Activated B cell treated with CpG ODN at 0.5 μM for 24 hours (primary cell): ENCODE results near the gene ZNF223. TPM values are rescaled to one million over a fixed set of nuclear protein-coding genes. Genes with fewer than 3 reads are reported as not detected.
A peak's percentile ranks its signal among the peaks of the same experiment; 100 is the strongest.

ENCODE experiments used
- ATAC-seq: fragments of 200-7000 bp; cut with Tn5 transposase; one replicate; pipeline ENCODE4 v1.10.0; 2021; ENCODE audit warnings: low read depth, mild to moderate bottlenecking, moderate library complexity
- CTCF ChIA-PET: fragments of 350-600 bp; sonication (Branson Sonifier 250); formaldehyde crosslinking; loops from one replicate; lab custom pipeline; 2021; ENCODE audit warnings: antibody characterized with exemption; lab: Charles Lee
- POLR2A ChIA-PET: fragments of 350-600 bp; sonication (Branson Sonifier 250); formaldehyde crosslinking; loops from one replicate; lab custom pipeline; 2021; ENCODE audit warnings: antibody characterized with exemption; lab: Charles Lee
- DNase-seq: peaks from one replicate; pipeline ENCODE4 v3.0.0; 2022
- H3K27ac Mint-ChIP-seq: one replicate; pipeline ENCODE4 v1.8.0; 2020; ENCODE audit warnings: mixed read lengths
- H3K27me3 Mint-ChIP-seq: one replicate; pipeline ENCODE4 v1.8.0; 2021; ENCODE audit warnings: mixed read lengths
- H3K36me3 Mint-ChIP-seq: one replicate; pipeline ENCODE4 v1.8.0; 2021; ENCODE audit warnings: low read depth, mixed read lengths
- H3K4me1 Mint-ChIP-seq: one replicate; pipeline ENCODE4 v1.8.0; 2021; ENCODE audit warnings: mixed read lengths
- H3K4me3 Mint-ChIP-seq: one replicate; pipeline ENCODE4 v1.8.0; 2020; ENCODE audit warnings: mild to moderate bottlenecking, mixed read lengths
- H3K9me3 Mint-ChIP-seq: one replicate; pipeline ENCODE4 v1.8.0; 2020; ENCODE audit warnings: mixed read lengths
- intact Hi-C: fragments of 100-400 bp; cut with micrococcal nuclease; formaldehyde crosslinking; loops from one replicate; pipeline ENCODE4 v1.15.1; 2024
- total RNA-seq: library from RNA; stranded (reverse); gene quantifications from 2 replicates; pipeline ENCODE4 v1.2.3, GENCODE V29; 2022
- TF ChIP-seq, protein P1 (sequence below): fragments of 200-600 bp; IDR thresholded peaks from one replicate; pipeline ENCODE4 v1.8.0; 2022; ENCODE audit warnings: antibody characterized with exemption, mild to moderate bottlenecking

ZNF223 gene
- total RNA-seq, 1 donor from 2014 or later: 4.5 TPM

DNA sequence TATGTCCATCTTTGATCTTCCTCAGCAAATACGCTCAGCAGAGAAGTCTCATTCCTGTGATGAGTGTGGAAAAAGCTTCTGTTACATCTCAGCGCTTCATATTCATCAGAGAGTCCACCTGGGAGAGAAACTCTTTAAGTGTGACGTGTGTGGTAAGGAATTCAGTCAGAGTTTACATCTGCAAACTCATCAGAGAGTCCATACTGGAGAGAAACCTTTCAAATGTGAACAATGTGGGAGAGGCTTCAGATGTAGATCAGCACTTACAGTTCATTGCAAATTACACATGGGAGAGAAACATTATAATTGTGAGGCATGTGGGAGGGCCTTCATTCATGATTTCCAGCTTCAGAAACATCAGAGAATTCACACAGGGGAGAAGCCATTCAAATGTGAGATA is 14.5 kb downstream of the ZNF223 start:
- DNase-seq (no peak), ATAC-seq (no peak)
- TF ChIP-seq, protein P1, sequence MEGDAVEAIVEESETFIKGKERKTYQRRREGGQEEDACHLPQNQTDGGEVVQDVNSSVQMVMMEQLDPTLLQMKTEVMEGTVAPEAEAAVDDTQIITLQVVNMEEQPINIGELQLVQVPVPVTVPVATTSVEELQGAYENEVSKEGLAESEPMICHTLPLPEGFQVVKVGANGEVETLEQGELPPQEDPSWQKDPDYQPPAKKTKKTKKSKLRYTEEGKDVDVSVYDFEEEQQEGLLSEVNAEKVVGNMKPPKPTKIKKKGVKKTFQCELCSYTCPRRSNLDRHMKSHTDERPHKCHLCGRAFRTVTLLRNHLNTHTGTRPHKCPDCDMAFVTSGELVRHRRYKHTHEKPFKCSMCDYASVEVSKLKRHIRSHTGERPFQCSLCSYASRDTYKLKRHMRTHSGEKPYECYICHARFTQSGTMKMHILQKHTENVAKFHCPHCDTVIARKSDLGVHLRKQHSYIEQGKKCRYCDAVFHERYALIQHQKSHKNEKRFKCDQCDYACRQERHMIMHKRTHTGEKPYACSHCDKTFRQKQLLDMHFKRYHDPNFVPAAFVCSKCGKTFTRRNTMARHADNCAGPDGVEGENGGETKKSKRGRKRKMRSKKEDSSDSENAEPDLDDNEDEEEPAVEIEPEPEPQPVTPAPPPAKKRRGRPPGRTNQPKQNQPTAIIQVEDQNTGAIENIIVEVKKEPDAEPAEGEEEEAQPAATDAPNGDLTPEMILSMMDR: no peak
- Mint-ChIP-seq H3K36me3 (peaks cover 60% of the 10 kb centered on the region), H3K27ac (no peak overlapping the region), H3K4me3 (no peak overlapping the region), H3K27me3 (peaks cover 1% of the 10 kb centered on the region), H3K9me3 (peaks cover 36% of the 10 kb centered on the region), H3K4me1 (peaks cover 4% of the 10 kb centered on the region)
- intact Hi-C loops: no loop called here
- CTCF ChIA-PET: no interaction called here
- POLR2A ChIA-PET: no interaction called here

DNA sequence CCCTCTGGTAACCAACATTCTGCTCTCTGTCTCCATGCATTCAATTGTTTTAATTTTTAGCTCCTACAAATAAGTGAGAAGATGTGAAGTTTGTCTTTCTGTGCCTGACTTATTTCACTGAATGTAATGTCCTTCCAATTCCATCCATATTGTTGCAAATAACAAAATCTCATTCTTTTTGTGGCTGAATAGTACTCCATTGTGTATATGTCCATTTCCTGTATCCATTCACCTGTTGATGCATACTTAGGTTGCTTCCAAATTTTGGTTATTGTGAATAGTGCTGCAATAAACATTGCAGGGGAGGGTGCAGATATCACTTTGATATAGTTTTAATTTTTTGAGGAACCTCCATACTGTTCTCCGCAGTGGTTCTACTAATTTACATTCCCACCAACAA is 17.6 kb downstream of the ZNF223 start:
- H3K4me3 Mint-ChIP-seq: no peak overlapping the region
- peaks cover 43% of the 10 kb centered on the region for H3K36me3 Mint-ChIP-seq
- H3K27me3 Mint-ChIP-seq: peaks cover 1% of the 10 kb centered on the region
- H3K9me3 Mint-ChIP-seq: peaks cover 41% of the 10 kb centered on the region
- ATAC-seq (no peak), DNase-seq (no peak)
- no peak overlapping the region for H3K27ac Mint-ChIP-seq
- POLR2A ChIA-PET: no interaction called here
- TF ChIP-seq, protein P1: no peak
- CTCF ChIA-PET: no interaction called here
- peaks cover 24% of the 10 kb centered on the region for H3K4me1 Mint-ChIP-seq
- intact Hi-C loops: no loop called here

DNA sequence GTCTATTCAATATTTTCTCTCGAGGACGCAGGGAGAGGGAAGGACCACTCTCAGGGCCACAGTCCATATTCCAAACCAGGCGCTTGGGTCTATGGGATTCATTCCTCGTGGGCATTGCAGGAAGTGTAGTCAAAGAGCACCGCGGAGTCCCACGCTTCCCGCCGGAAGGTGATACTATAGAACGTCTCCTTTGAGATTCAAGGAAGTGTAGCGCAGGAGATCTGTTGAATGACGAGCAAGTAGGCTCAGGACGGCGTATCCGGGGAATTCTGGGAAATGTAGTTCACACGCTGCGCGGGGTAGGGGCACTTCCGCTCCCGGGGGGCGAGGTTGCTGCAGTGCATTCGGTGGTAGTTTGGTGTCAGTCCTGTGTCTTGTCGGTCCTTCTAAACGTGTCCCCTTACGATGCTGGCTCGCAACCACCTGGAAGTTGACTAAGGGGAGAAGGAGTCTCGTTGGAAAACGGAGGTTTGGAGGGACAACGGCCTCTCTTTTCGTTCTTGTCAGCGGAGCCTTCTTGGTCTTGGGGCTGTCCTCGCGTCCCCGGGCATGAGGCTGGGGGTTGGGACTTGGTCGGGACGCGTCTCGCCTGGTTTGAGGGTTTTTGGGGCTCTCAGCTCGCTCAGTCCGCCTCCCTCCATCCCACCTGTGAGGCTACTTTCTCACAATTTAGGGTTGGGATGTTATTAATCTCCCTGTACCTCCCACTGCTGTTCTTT is 20.1 kb downstream of the ZNF223 start, which contains the start of gene ZNF284:
ZNF284 (plus strand) TSS at position 336 of the 719 bp plus-strand sequence. CDS start 4,231 bp downstream, outside the sequence.
- H3K9me3 Mint-ChIP-seq: peaks cover 25% of the 10 kb centered on the region
- intact Hi-C loops: loop anchor here (1.0 to 2.0 kb wide), 7 partner anchors 21 to 137 kb away; partner anchors contain the start of genes ZNF222, ZNF224, ZNF225 and ZNF226
- ATAC-seq: peak; percentile 100
- peak within 1 kb of the TSS; percentile 94 for H3K4me3 Mint-ChIP-seq
- peak within 1 kb of the TSS; percentile 80 for H3K27ac Mint-ChIP-seq
- TF ChIP-seq, protein P1: no peak
- peaks cover 1% of the 10 kb centered on the region for H3K27me3 Mint-ChIP-seq
- H3K4me1 Mint-ChIP-seq: peaks cover 26% of the 10 kb centered on the region
- ChIA-PET POLR2A (interaction anchor here (0.6 to 1.4 kb wide), 5 partner anchors 20 to 137 kb away, joined by 3 to 6 read pairs (median 3); partner anchors contain the start of genes ZNF224, ZNF230 and ZNF45), CTCF (interaction anchor here (1.0 kb wide), 1 partner anchor 23 kb away, joined by 4 read pairs; no protein-coding TSS in a partner anchor)
- peaks cover 31% of the 10 kb centered on the region for H3K36me3 Mint-ChIP-seq
- peak; percentile 67 for DNase-seq

DNA sequence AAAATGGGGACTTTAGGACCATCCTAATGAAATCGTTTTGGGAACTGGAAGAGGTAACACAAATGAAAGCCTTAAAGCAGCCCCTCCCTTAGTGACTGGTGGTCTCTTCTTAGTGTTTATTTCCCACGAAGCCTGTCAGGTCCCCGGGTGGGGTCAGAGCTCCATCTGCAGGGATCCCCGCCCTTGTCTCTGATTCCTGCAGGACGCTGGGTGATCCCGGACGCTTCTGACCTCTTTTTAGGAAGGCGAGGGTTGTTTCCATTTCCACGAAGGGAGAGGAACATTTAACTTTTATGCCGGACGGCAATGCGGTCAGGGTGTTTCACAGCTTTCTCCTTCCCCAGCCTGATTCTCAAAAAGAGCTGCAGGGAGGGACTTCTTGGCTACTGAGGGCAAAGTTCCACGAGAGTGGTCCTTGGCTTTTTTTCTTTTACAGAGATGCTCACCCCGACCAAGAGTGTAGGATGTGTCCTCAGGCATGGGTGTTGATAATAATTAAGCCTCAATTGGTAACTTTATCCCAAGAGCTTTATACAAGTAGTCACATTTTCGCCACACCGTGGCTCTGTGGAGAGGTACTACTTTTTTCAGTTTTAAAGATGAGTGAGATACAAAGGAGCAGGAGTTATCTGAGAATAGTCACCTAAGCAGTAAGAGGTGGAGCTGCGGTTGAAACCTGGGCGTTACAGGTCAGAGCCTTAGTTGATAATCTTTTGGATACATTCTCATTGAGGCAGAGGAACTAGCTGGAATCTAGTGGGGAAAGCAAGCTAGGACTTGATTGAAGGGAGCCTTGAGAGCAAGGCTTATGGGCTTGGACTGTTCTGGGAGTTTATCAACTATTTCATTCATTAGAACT is 20.9 kb downstream of the ZNF223 start:
- TF ChIP-seq, protein P1: no peak
- H3K27me3 Mint-ChIP-seq: peaks cover 1% of the 10 kb centered on the region
- H3K27ac Mint-ChIP-seq: no peak overlapping the region
- ATAC-seq (peak; percentile 5), DNase-seq (no peak)
- peaks cover 26% of the 10 kb centered on the region for H3K4me1 Mint-ChIP-seq
- peaks cover 22% of the 10 kb centered on the region for H3K9me3 Mint-ChIP-seq
- ChIA-PET POLR2A (interaction anchor here (0.6 to 1.4 kb wide), 4 partner anchors 22 to 138 kb away, joined by 3 to 6 read pairs (median 4); partner anchors contain the start of genes ZNF224, ZNF230 and ZNF45), CTCF (interaction anchor here (1.0 kb wide), 1 partner anchor 22 kb away, joined by 4 read pairs; no protein-coding TSS in a partner anchor)
- peaks cover 32% of the 10 kb centered on the region for H3K36me3 Mint-ChIP-seq
- intact Hi-C loops: loop anchor here (1.0 to 2.0 kb wide), 7 partner anchors 21 to 137 kb away; partner anchors contain the start of genes ZNF222, ZNF224, ZNF225 and ZNF226
- H3K4me3 Mint-ChIP-seq: peak overlapping the region; percentile 94
